HFFc6 (cell line): ENCODE measurements around the gene MAD1L1. TPM values are rescaled to one million over a fixed set of nuclear protein-coding genes. Genes with fewer than 3 reads are reported as not detected.
"Not testable (repeated sequence)": the region's sequence is repeated elsewhere in the genome, so short reads cannot be mapped to it uniquely, and the experiment has no call there.

Experiments
- DNase-seq: peaks from one replicate; pipeline ENCODE4 v3.0.0-alpha.2; 2018
- H3K27ac Mint-ChIP-seq: 2 replicates; pipeline ENCODE4 v1.8.0; 2020; ENCODE audit warnings: mild to moderate bottlenecking, mixed read lengths
- H3K27me3 Mint-ChIP-seq: 2 replicates; pipeline ENCODE4 v1.8.0; 2021; ENCODE audit warnings: mild to moderate bottlenecking, moderate library complexity, mixed read lengths; ENCODE audit not compliant: insufficient read depth
- H3K36me3 Mint-ChIP-seq: 2 replicates; pipeline ENCODE4 v1.8.0; 2021; ENCODE audit warnings: low read depth, mixed read lengths
- H3K4me1 Mint-ChIP-seq: 2 replicates; pipeline ENCODE4 v1.8.0; 2020; ENCODE audit warnings: low read depth, mixed read lengths
- H3K4me3 Mint-ChIP-seq: 2 replicates; pipeline ENCODE4 v1.8.0; 2020; ENCODE audit warnings: mild to moderate bottlenecking, moderate library complexity, mixed read lengths
- H3K9me3 Mint-ChIP-seq: 2 replicates; pipeline ENCODE4 v1.8.0; 2020; ENCODE audit warnings: mild to moderate bottlenecking, mixed read lengths
- total RNA-seq, 6 experiments: library from RNA; stranded (reverse); fragmentation: NEBNext Ultra II Directional; extraction: Animal tissue kit (Norgen Biotek cat#: 25700); gene quantifications; 2 replicates in 1 of 6; 3 replicates in 5 of 6; pipeline ENCODE4 v1.2.3, GENCODE V29; 2021
- TF ChIP-seq, protein P1 (sequence below): fragments of 200-600 bp; sonication (generic); IDR thresholded peaks from 2 replicates; pipeline ENCODE4 v1.5.0; 2021; ENCODE audit warnings: antibody characterized with exemption, mild to moderate bottlenecking

MAD1L1 gene
- total RNA-seq, 6 experiments from 2014 or later = 34.6 to 44.8 (median 40.2) TPM

DNA sequence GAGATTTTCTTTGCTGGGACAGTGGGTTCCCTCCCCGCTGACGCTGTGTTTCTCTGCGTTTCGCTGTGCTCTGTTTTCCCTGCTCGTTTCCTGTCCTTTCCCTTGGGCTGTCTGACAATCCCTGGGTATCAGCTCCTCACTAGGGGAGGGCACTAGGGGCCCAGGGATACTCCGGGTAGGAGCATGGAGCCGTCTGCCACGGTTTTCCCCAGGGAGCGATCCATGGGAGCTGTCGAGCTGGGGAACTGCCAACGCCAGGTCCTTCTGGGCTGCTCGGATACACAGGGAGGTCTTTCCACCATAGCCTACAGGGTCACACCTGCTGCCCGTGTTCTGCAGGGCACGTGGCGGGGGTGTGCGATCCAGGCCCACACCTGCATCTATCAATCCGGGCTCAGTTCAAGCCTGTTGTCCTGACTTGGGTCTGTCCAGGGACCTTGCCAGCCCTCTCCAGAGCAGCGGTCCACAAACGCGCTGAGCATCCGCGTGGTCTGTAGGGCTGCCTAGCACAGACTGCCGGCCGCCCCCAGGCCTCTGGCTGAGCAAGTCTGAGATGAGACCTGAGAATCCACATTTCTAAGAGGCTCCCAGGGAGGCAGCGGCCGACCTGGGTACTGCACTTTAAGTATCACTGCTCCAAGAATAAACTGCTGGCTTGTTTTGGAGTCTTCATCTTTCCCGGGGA lies 299.5 kb downstream of the MAD1L1 start:
- TF ChIP-seq, protein P1, sequence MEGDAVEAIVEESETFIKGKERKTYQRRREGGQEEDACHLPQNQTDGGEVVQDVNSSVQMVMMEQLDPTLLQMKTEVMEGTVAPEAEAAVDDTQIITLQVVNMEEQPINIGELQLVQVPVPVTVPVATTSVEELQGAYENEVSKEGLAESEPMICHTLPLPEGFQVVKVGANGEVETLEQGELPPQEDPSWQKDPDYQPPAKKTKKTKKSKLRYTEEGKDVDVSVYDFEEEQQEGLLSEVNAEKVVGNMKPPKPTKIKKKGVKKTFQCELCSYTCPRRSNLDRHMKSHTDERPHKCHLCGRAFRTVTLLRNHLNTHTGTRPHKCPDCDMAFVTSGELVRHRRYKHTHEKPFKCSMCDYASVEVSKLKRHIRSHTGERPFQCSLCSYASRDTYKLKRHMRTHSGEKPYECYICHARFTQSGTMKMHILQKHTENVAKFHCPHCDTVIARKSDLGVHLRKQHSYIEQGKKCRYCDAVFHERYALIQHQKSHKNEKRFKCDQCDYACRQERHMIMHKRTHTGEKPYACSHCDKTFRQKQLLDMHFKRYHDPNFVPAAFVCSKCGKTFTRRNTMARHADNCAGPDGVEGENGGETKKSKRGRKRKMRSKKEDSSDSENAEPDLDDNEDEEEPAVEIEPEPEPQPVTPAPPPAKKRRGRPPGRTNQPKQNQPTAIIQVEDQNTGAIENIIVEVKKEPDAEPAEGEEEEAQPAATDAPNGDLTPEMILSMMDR = no peak
- Mint-ChIP-seq H3K36me3 (peaks cover 24% of the 10 kb centered on the region), H3K4me3 (no peak overlapping the region), H3K9me3 (no peaks in the 10 kb centered on the region; the same call in 1 of the 2 replicates), H3K27me3 (no peaks in the 10 kb centered on the region; the same call in 1 of the 2 replicates), H3K27ac (no peak overlapping the region), H3K4me1 (peaks cover 9% of the 10 kb centered on the region)
- no peak for DNase-seq

DNA sequence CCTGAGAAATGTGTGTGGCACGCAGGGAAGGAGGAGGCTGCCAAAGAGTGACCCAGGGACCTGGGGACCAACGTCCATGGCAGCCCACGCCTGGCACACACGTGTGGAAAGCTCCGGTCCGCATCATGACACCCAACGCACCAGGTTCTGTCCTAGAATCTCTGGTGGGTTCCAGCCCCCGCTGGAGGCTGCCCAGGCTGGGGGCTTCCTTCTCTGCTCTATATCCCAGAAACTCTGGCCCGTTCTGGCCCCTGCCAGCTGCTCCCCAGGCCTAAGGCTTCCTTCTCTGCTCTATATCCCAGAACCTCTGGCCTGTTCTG lies 300.8 kb downstream of the MAD1L1 start:
- H3K36me3 Mint-ChIP-seq = peaks cover 24% of the 10 kb centered on the region
- no peak overlapping the region for H3K27ac Mint-ChIP-seq
- TF ChIP-seq, protein P1 = no peak
- H3K9me3 Mint-ChIP-seq = no peaks in the 10 kb centered on the region; the same call in 1 of the 2 replicates
- no peak for DNase-seq
- peaks cover 7% of the 10 kb centered on the region for H3K4me1 Mint-ChIP-seq
- H3K4me3 Mint-ChIP-seq = no peak overlapping the region
- H3K27me3 Mint-ChIP-seq = no peaks in the 10 kb centered on the region; the same call in none of the 2 replicates

DNA sequence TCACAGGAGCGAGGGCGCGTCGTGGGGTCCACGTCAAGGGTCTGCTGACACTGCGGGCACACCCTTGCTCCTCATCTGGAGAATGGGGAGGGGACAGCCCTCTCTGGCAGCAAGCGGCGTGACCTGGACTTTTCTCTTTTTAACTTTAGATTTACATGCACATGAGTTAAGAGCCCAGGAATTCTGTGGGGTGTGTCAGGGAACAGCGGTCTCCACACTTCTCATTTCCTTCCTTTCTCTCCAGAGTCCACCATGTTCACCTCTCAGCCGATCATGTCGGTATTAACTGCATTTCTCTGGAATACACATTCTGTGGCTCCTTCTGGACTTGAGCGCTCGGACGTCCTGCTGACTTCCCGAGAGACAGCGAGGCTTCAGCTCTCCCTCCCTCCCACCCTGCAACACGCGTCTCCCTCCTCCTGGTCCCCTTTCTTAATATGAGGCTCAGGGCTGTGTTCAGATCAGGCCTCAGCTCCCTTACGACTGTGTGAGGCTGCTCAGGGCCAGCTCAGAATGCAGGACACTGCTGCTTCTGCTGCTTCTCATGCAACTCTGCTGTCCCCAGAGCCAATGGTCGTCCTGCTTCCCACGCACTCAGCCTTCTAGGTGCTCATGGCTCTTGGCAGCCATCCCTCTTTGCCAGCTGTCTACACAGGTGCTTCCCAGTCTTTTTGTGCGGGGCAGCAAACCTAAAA lies 301.3 kb downstream of the MAD1L1 start:
- Mint-ChIP-seq H3K4me3 (no peak overlapping the region), H3K4me1 (peaks cover 7% of the 10 kb centered on the region), H3K27me3 (no peaks in the 10 kb centered on the region; the same call in none of the 2 replicates), H3K36me3 (peaks cover 24% of the 10 kb centered on the region), H3K27ac (no peak overlapping the region; the same call in 1 of the 2 replicates), H3K9me3 (no peaks in the 10 kb centered on the region; the same call in 1 of the 2 replicates)
- DNase-seq = no peak
- TF ChIP-seq, protein P1 = no peak

DNA sequence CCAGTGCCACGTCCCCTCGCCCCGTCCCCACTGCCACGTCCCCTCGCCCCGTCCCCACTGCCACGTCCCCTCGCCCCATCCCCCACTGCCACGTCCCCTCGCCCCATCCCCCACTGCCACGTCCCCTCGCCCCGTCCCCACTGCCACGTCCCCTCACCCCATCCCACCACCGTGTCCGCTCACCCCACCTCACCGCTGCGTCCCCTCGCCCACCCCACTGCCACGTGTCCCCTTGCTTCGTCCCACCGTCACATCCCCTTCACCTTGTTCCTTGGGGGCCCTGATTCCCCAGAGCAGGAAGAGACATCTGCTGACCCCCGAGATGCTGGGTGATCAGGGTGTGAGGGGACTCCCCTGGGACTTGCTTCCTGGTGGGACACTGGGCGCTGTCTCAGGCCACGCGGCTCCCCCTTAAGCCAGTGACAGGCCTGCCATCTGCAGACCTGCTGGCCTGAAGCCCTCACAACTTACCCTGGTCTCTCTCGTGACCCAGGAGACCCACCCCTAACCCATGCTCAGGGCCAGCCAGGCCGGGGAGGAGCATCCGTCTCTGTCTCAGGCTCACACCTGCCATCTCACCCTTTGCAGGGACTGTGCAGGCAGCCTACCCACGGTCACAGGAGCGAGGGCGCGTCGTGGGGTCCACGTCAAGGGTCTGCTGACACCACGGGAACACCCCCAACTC lies 302.2 kb downstream of the MAD1L1 start:
- Mint-ChIP-seq H3K27me3 (no peaks in the 10 kb centered on the region; the same call in none of the 2 replicates), H3K27ac (no peak overlapping the region), H3K36me3 (peaks cover 24% of the 10 kb centered on the region), H3K9me3 (no peaks in the 10 kb centered on the region; the same call in 1 of the 2 replicates), H3K4me3 (no peak overlapping the region), H3K4me1 (peaks cover 7% of the 10 kb centered on the region)
- TF ChIP-seq, protein P1 = no peak
- DNase-seq = no peak

GRCh38 chr7:1929349-1929925 lies 303.3 kb downstream of the MAD1L1 start:
- not testable (repeated sequence) for H3K27ac Mint-ChIP-seq, DNase-seq, H3K27me3 Mint-ChIP-seq, H3K4me1 Mint-ChIP-seq, H3K4me3 Mint-ChIP-seq, H3K9me3 Mint-ChIP-seq
- peaks cover 19% of the 10 kb centered on the region for H3K36me3 Mint-ChIP-seq
